ENCODE measurements around the gene FBXO31.

Gene FBXO31, protein sequence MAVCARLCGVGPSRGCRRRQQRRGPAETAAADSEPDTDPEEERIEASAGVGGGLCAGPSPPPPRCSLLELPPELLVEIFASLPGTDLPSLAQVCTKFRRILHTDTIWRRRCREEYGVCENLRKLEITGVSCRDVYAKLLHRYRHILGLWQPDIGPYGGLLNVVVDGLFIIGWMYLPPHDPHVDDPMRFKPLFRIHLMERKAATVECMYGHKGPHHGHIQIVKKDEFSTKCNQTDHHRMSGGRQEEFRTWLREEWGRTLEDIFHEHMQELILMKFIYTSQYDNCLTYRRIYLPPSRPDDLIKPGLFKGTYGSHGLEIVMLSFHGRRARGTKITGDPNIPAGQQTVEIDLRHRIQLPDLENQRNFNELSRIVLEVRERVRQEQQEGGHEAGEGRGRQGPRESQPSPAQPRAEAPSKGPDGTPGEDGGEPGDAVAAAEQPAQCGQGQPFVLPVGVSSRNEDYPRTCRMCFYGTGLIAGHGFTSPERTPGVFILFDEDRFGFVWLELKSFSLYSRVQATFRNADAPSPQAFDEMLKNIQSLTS

GRCh38 chr16:87383505-87384161 is at the start of gene FBXO31:
TSS of gene FBXO31 (minus strand) at chr16:87383776. CDS start at chr16:87383744, 32 bp downstream.
- peak; percentile 85 for DNase-seq

DNA sequence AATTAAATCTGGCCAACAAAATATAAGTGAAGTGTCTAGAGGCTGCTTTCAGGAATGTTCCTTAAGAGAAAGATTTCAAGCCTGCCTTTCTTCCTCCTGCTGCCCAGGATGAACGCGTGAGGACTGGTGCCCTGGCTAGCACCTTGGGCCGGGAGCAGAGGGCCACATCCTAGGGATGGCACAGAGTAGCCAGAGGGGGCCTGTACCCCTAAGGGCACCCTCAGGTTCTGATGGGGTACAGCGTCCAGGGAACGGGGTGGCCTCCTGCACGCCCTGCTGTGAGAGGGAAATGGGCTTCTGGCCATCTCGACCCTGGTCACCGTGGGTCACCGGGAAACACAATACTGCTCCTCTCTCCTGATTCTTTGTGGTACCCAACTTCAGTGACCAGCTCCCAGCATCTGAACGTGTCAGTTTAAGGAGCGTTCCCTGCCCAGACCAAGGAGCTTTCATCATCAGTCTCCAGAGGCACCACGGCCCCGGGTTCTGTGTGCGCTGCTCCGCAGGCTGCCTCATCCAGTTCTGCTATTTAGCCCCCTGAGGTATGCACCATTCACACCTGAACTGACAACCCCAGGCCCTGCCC is 48.8 kb upstream of the FBXO31 start:
- no peak for DNase-seq

GRCh38 chr16:87431926-87432325 is 48.4 kb upstream of the FBXO31 start:
- no peak for DNase-seq

DNA sequence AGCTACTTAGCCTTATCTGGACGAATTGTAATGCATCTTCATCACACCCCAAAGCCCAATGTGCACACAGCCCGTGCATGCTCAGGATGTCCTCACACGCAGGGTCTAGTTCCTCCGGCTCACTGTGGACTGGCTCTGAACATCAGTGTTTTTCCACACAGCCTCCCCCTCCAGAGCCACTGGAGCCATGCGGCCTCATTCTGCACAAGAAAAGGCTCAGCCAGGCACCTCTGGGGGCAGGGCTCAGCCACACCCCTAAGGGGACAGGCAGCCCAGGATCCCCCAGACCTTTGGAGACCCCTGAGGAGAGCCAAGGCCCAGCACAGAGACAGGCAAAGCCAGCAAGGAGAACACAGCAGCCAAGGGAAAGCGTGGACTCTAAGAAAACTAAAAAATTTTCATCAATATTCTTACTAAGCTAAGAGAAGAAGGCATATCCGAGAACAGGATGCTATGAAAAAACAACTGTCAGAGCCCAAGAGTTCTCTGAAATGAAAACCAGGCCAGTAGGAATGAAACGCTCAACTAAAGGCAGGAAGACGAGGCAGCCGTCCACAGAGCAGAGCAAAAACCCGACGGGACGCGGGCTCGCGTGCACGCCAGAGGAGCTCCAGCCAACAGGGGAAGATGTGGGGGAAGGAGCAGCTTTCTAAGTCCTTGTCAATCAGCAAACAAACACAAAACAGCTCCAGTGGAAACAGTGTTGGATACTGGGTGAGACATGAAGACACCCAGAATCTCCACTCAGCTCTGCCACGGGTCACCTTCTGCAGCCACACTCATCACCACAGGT is 43.0 kb upstream of the FBXO31 start:
- DNase-seq: no peak

- DNase-seq: no peak
Observed at GRCh38 chr16:87425941-87426340, 42.4 kb upstream of the FBXO31 start.

GRCh38 chr16:87424266-87424665 is 40.7 kb upstream of the FBXO31 start:
- DNase-seq: no peak

GRCh38 chr16:87423429-87423828 is 39.9 kb upstream of the FBXO31 start:
- no peak for DNase-seq

DNA sequence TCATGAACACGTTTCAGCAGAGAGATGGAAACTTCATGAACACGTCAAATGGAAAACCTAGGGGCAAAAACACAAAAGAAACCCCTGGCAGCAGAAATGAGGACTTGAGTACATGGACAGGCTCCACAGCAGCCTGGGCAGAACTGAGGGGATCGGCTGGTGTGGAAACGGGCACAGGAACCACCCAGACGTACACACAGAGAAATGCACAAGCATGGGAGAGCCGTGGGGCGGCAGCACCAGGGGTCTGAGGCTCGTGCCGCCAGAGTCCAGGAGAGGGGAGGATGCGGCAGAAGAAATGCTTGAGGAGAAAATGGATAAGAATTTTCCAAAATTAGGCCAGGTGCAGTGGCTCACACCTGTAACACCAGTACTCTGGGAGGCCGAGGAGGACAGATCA is 38.5 kb upstream of the FBXO31 start:
- DNase-seq: no peak

GRCh38 chr16:87421003-87421912 is 37.7 kb upstream of the FBXO31 start:
- no peak for DNase-seq

DNA sequence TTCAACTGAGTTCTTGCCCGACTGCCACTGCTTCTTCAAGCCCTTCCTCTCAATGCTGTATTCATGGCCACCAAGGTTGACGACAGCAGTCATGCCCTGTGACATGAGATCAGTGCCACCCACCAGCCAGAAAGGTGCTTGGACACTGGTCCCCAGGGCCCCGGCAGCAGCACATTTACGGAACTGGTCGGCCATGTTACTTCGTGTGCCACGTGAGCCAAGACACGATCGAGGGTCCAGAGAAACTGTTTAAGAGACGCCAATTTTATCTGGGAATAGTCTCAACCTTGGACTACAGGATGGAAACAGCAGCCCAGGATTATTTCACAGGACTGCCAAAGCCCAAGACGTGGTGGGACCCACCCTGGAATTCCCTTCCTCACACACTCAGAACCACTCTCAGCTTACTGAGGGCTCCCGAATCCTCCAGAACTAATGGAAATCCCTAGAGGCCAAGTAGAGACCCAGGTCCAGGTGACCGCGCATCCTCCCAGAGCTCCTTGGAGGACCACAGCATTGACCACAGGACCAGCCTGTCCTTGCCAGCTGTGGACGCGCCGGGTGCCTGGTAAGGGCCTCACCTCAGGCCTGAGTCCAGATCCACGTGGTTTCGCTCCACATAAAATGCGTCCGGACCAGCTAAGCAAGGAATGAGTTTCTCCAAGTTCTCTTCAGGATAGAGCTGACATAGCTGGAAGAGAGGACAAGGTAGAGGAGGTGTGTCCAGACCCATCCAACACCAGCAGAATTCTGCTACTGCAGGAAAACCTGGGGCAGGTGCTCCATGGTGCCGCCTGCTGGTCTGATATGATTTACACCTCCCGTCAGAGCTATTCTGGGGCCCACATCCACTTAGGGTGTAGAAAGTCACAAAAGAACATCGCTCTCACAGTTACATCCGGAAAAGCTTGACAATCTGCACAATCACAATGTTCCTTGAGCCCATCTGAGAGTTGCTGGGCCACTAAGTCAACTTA is 36.7 kb upstream of the FBXO31 start:
- no peak for DNase-seq

- no peak for DNase-seq
Observed at GRCh38 chr16:87418644-87419043, 35.1 kb upstream of the FBXO31 start.

GRCh38 chr16:87418216-87418615 is 34.6 kb upstream of the FBXO31 start:
- DNase-seq: no peak

- no peak for DNase-seq
Observed at GRCh38 chr16:87417528-87417910, 33.9 kb upstream of the FBXO31 start.

DNA sequence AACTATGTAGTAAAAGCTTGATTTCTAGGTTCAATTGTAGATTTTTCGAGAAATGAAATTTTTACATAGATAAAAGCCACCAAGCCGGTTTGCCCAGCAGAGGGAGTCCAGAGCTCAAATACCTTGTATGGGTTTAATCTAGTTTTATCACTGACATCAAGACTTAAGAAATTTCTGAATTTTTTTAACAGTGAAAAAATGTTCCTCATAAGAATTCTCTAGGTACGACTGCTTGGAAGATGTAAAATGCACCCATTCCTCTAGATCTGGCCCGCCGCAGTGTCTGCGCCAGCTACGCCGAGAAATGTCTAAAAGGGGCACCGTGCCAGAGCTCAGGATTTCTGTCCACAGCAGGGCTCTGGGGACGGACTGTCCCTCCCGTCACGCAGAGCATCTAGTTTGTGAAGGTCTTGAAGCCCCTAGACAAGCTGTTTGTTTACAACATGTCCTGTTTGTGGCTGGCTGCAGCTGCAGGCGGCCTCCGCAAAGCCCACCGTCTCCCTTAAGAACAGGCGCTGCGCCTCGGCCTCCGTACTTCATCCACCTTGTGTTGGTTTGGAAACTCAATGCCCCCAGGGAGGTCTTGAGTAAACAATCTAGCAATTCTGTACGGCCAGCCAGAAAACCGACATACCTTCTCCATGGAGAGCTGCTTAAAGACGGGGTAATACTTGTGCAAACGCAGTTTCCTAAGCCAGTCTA is 33.4 kb upstream of the FBXO31 start:
- no peak for DNase-seq

GRCh38 chr16:87415441-87415840 is 31.9 kb upstream of the FBXO31 start:
- no peak for DNase-seq

- no peak for DNase-seq
Observed at GRCh38 chr16:87414251-87414680, 30.7 kb upstream of the FBXO31 start.

- DNase-seq: no peak
Observed at GRCh38 chr16:87412996-87413421, 29.4 kb upstream of the FBXO31 start.

DNA sequence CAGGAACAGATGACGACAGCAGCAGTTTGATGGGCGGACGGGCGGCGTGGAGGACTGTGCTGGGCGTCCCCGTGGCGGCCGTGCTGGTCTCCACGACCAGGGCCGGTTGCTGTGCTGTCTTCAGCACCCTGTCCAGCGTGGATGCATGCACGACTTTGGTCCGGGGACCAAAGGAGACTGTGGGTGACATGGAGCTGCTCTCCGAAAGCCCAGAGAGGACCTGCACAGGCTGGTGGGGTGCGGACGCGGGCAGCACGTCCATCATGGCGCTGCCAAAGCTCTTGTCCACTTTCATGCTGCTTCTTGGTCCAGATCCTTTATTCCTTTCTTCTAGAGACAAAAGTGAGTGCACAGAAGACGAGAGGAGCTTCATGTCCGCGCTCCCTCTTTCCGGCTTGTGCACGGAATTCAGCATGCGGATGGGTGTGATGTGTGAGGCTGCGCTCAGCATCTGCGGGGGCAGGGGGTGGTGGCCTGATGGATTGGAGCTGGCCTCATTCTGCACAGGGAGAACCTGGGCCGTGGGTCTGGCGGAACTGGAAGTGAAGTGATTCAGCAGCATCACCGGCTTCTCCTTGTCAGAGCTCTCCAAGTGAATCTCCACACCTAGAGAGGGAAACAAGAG is 28.9 kb upstream of the FBXO31 start:
- no peak for DNase-seq
